HEK293T (cell line): ENCODE results near the gene NHSL2.

Experiments
- CTCF ChIA-PET: fragments of 350-600 bp; formaldehyde crosslinking; extraction: SDS; loops from one replicate; lab custom pipeline; 2021; ENCODE audit warnings: antibody characterized with exemption, inconsistent platforms; lab: Yijun Ruan, JAX
- POLR2A ChIA-PET: fragments of 350-600 bp; formaldehyde crosslinking; extraction: SDS; loops from one replicate; lab custom pipeline; 2020; ENCODE audit warnings: antibody characterized with exemption, inconsistent platforms; lab: Yijun Ruan, JAX
- DNase-seq: peaks from one replicate; pipeline ENCODE4 v3.0.0; 2012; ENCODE audit warnings: mixed read lengths; ENCODE audit errors: extremely low spot score
- ARNT ChIP-seq: fragments of 450-650 bp; IDR thresholded peaks from 2 replicates; pipeline ENCODE4 v1.6.1; 2017; ENCODE audit warnings: mild to moderate bottlenecking
- BHLHE40 ChIP-seq: fragments of 450-650 bp; IDR thresholded peaks from 2 replicates; pipeline ENCODE4 v1.6.1; 2016; ENCODE audit warnings: mild to moderate bottlenecking, moderate library complexity, borderline replicate concordance
- CTBP1 ChIP-seq: fragments of 450-650 bp; IDR thresholded peaks from 2 replicates; pipeline ENCODE4 v1.6.1; 2016; ENCODE audit warnings: borderline replicate concordance
- ELF4 ChIP-seq: fragments of 450-650 bp; IDR thresholded peaks from 2 replicates; pipeline ENCODE4 v1.6.1; 2017; ENCODE audit warnings: antibody characterized with exemption
- FOXA1 ChIP-seq: fragments of 450-650 bp; IDR thresholded peaks from 2 replicates; pipeline ENCODE4 v1.6.1; 2016; ENCODE audit warnings: mild to moderate bottlenecking
- FOXK2 ChIP-seq: fragments of 450-650 bp; IDR thresholded peaks from 2 replicates; pipeline ENCODE4 v1.6.1; 2016; ENCODE audit warnings: mild to moderate bottlenecking
- FOXM1 ChIP-seq: fragments of 450-650 bp; IDR thresholded peaks from 2 replicates; pipeline ENCODE4 v1.6.1; 2017; ENCODE audit warnings: mild to moderate bottlenecking, borderline replicate concordance
- HDGF ChIP-seq: fragments of 450-650 bp; IDR thresholded peaks from 2 replicates; pipeline ENCODE4 v1.6.1; 2017; ENCODE audit warnings: antibody characterized with exemption, borderline replicate concordance
- L3MBTL2 ChIP-seq: fragments of 450-650 bp; conservative IDR thresholded peaks from 2 replicates; pipeline ENCODE4 v1.6.1; 2016; ENCODE audit warnings: mild to moderate bottlenecking
- LEF1 ChIP-seq: fragments of 450-650 bp; IDR thresholded peaks from 2 replicates; pipeline ENCODE4 v1.6.1; 2017; ENCODE audit warnings: mild to moderate bottlenecking, borderline replicate concordance
- NFRKB ChIP-seq: fragments of 450-650 bp; IDR thresholded peaks from 2 replicates; pipeline ENCODE4 v1.6.1; 2016; ENCODE audit warnings: mild to moderate bottlenecking, moderate library complexity
- PKNOX1 ChIP-seq: fragments of 450-650 bp; IDR thresholded peaks from 2 replicates; pipeline ENCODE4 v1.6.1; 2016
- SP1 ChIP-seq: fragments of 450-650 bp; IDR thresholded peaks from 2 replicates; pipeline ENCODE4 v1.6.1; 2017
- SUZ12 ChIP-seq: fragments of 450-650 bp; IDR thresholded peaks from 2 replicates; pipeline ENCODE4 v1.6.1; 2016; ENCODE audit warnings: mild to moderate bottlenecking
- TARDBP ChIP-seq: fragments of 450-650 bp; IDR thresholded peaks from 2 replicates; pipeline ENCODE4 v1.6.1; 2016
- ZNF384 ChIP-seq: fragments of 450-650 bp; IDR thresholded peaks from 2 replicates; pipeline ENCODE4 v1.6.1; 2016

The NHSL2 gene

DNA sequence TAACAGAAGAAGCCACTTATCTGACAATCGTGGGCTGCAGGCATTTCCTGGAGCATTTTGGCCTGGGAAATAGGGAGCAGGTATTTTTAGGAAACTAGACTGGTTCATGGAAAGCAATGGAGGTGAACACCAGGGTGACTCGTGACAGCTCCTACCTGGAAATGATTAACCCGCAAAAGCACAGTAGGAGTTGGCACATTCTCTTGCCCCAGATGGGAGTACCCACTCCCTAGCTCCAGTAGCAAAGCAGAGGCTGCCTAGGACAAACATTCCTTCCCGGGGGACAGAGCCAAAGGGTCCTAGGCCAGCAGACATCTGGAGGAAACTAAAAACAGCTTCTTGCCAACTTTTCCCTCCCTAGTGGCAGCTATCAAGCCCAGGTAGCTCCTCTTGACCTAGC lies 192.1 kb downstream of the NHSL2 start:
- TF ChIP-seq SP1 (no peak), CTBP1 (no peak), FOXK2 (no peak), ZNF384 (no peak), SUZ12 (no peak), LEF1 (no peak), FOXM1 (no peak), PKNOX1 (no peak), NFRKB (no peak), ARNT (no peak), BHLHE40 (no peak), TARDBP (no peak), ELF4 (no peak), FOXA1 (no peak)
- POLR2A ChIA-PET = no interaction called here
- CTCF ChIA-PET = interaction anchor here (1.1 kb wide), 1 partner anchor 81 kb away, joined by 3 read pairs; no protein-coding TSS in a partner anchor
- DNase-seq = no peak

- ChIA-PET POLR2A (no interaction called here), CTCF (no interaction called here)
- no peak for DNase-seq
- TF ChIP-seq CTBP1 (no peak), ELF4 (no peak), LEF1 (no peak), FOXM1 (no peak), SUZ12 (no peak)
Observed at GRCh38 chrX:72105436-72105835, 194.8 kb downstream of the NHSL2 start.

DNA sequence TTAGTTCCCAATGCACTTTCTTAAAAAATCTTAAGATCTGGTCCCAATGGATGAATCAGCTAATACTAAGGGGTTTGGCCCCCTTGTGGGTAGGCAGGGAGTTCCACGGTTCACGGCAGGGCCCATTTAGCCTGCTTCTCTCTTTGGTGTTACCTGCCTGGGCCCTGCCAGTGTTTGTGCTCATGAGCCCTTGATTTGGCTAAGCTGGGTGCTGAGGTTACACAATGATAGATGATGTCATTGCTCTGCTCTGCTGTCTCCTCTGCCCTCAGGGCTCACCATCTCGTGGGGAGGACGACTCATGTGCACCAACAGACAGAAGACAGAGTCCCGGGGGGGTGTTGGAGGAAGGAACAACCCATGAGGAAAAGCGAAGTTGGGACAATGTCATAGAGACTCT lies 196.7 kb downstream of the NHSL2 start:
- POLR2A ChIA-PET = no interaction called here
- no peak for DNase-seq
- TF ChIP-seq LEF1 = no peak
- TF ChIP-seq PKNOX1 = no peak
- TF ChIP-seq ELF4 = no peak
- no peak for TF ChIP-seq NFRKB
- TF ChIP-seq TARDBP = no peak
- TF ChIP-seq SUZ12 = no peak
- no peak for TF ChIP-seq HDGF
- CTCF ChIA-PET = interaction anchor here (0.7 to 1.3 kb wide), 2 partner anchors 19 to 85 kb away, joined by 3 read pairs; no protein-coding TSS in a partner anchor

DNA sequence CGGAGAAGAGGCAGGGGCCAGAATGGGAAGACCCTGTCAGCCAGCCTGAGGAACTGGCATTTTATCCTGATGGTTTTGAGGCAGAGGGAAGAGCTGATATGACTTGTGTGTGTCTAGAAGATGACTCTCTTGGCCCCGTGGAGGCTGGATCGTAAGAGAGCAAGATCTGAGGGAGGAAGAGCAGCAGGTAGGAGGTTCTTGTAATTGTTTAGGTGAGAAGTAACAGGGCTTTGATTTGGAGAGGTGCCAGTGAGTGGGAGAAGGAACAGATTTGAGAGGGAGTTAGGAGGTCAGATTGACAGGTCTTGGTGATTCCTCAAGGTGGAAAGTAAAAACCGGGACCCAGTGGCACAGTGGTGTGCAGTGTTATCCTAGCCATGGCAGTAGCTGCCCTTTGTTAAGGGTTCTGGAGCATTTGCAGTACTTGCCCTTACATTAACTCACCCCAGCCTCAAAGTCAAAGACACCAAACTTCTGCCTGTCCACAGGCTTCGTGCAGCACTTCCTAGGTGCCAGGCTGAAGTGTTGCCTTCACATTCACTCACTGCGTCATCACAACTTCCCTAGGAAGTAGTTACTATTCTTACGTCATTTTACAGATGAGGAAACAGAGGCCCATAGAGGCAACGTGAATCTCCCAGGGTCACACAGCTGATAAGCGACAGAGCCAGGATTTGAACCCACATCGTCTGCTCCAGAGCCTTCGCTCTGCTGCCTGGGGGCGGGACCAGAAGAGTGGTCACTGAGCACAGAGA lies 197.4 kb downstream of the NHSL2 start:
- DNase-seq = no peak
- ChIA-PET CTCF (interaction anchor here (1.2 to 1.3 kb wide), 2 partner anchors 78 to 86 kb away, joined by 3 read pairs; no protein-coding TSS in a partner anchor), POLR2A (no interaction called here)
- TF ChIP-seq ELF4 = no peak
- no peak for TF ChIP-seq FOXA1
- no peak for TF ChIP-seq FOXK2
- TF ChIP-seq ARNT = no peak
- no peak for TF ChIP-seq LEF1
- no peak for TF ChIP-seq NFRKB
- TF ChIP-seq SP1 = no peak
- no peak for TF ChIP-seq CTBP1
- TF ChIP-seq SUZ12 = no peak
- no peak for TF ChIP-seq BHLHE40
- TF ChIP-seq L3MBTL2 = no peak
- TF ChIP-seq TARDBP = no peak
- no peak for TF ChIP-seq PKNOX1
- TF ChIP-seq FOXM1 = no peak
- no peak for TF ChIP-seq ZNF384

- ChIA-PET CTCF (interaction anchor here (1.2 kb wide), 1 partner anchor 79 kb away, joined by 3 read pairs; no protein-coding TSS in a partner anchor), POLR2A (no interaction called here)
- no peak for DNase-seq
- TF ChIP-seq NFRKB (no peak), L3MBTL2 (no peak), FOXK2 (no peak), ZNF384 (no peak), PKNOX1 (no peak)
Observed at GRCh38 chrX:72108666-72109065, 198.0 kb downstream of the NHSL2 start.
